GM19468 (cell line): ENCODE data around the gene RRP8.

Source experiments
- ATAC-seq: cut with Tn5 transposase; IDR thresholded peaks from one replicate; pipeline ENCODE4 v1.9.1; 2021; ENCODE audit warnings: mild to moderate bottlenecking, moderate library complexity, moderate number of reproducible peaks; ENCODE audit not compliant: unreplicated experiment; ENCODE audit errors: extremely low read depth

Gene RRP8

GRCh38 chr11:6554828-6555706, 48.3 kb downstream of the RRP8 start:
- ATAC-seq = no peak

GRCh38 chr11:6553634-6554033, 49.8 kb downstream of the RRP8 start:
- ATAC-seq = no peak

- no peak for ATAC-seq
These were observed 54.8 kb downstream of the RRP8 start for GRCh38 chr11:6548641-6549040.

GRCh38 chr11:6548121-6548520, 55.3 kb downstream of the RRP8 start:
- ATAC-seq = no peak

- ATAC-seq = no peak
These were observed 56.2 kb downstream of the RRP8 start for GRCh38 chr11:6547177-6547576.

- ATAC-seq = no peak
These were observed 56.7 kb downstream of the RRP8 start for GRCh38 chr11:6546735-6547134.

GRCh38 chr11:6545917-6546605, 57.4 kb downstream of the RRP8 start:
- ATAC-seq = no peak
